SK-N-MC (cell line): Measurements from ENCODE around the gene KDM2A.

Experiments used
- EZH2 ChIP-seq: fragments of 200-600 bp; sonication (generic); IDR thresholded peaks from one replicate; pipeline ENCODE4 v1.6.1; 2017; ENCODE audit warnings: antibody characterized with exemption
- POLR2AphosphoS5 ChIP-seq: IDR thresholded peaks from 2 replicates; pipeline ENCODE4 v1.6.1; 2012; ENCODE audit warnings: mild to moderate bottlenecking, low read depth, low read length, borderline replicate concordance

GRCh38 chr11:67157691-67158090 lies 38.6 kb downstream of the KDM2A start:
- TF ChIP-seq POLR2AphosphoS5 (no peak), EZH2 (no peak)
